NB4 (cell line): Measurements from ENCODE around the gene PLS3.

ENCODE experiments used
- CTCF ChIP-seq: IDR thresholded peaks from one replicate; pipeline ENCODE4 v1.5.1; 2012; ENCODE audit warnings: low read depth, low read length
- MAX ChIP-seq: IDR thresholded peaks from 2 replicates; pipeline ENCODE4 v1.6.1; 2011; ENCODE audit warnings: low read depth, low read length

GRCh38 chrX:115579327-115579726, 18.4 kb downstream of the PLS3 start:
- TF ChIP-seq MAX (no peak), CTCF (no peak)
